Stimulated activated naive CD8-positive, alpha-beta T cell treated with anti-CD3 and anti-CD28 coated beads, Interleukin-15, Interleukin-2, amounts not matched to agents 100 ng/mL and 50 ng/mL, for 24 hours (primary cell): ENCODE results near the gene AGRP.

ENCODE experiments used
- H3K27ac Mint-ChIP-seq: one replicate; pipeline ENCODE4 v1.8.0; 2021; ENCODE audit warnings: mild to moderate bottlenecking, mixed read lengths
- H3K27me3 Mint-ChIP-seq: one replicate; pipeline ENCODE4 v1.8.0; 2021; ENCODE audit warnings: mixed read lengths
- H3K36me3 Mint-ChIP-seq: one replicate; pipeline ENCODE4 v1.8.0; 2021; ENCODE audit warnings: low read depth, mixed read lengths
- H3K4me1 Mint-ChIP-seq: one replicate; pipeline ENCODE4 v1.8.0; 2021; ENCODE audit warnings: low read depth, mixed read lengths
- H3K4me3 Mint-ChIP-seq: one replicate; pipeline ENCODE4 v1.8.0; 2021; ENCODE audit warnings: mild to moderate bottlenecking, mixed read lengths
- H3K9me3 Mint-ChIP-seq: one replicate; pipeline ENCODE4 v1.8.0; 2021; ENCODE audit warnings: mixed read lengths

AGRP gene

DNA sequence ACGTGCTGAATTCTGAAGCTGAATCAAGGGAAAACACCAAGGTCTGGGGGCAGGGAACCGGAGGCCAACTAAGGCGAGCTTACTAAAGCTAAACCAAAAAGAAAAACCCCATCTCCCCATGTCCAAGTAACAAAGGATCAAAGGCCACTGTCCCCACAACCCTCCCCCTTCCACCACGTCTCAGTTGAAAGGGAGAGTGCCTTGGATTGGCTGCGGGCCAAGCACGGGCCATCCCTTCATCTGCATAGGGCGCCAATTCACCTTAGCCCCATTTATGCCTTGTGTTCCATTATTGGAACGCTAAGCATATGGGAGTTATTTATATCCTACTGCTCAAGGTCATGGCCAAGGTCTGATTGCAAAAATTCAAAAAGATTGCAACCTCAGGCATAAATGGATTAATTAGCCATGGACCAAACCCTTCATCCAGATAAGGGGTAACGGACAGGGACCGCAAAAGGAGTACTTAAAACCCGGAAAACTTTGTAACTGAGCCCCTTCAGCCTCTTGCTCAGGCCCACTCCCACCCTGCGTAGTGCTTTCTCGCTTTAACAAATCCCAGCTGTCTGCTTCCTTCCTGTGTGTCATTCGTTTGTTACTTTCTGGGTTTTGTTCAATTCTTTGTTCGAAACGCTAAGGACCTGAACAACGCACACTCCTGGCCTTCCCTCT is 1.6 kb downstream of the AGRP start:
- H3K27me3 Mint-ChIP-seq, result no peaks in the 10 kb centered on the region
- H3K27ac Mint-ChIP-seq, result peak overlapping the region; percentile 98
- H3K4me1 Mint-ChIP-seq, result peaks cover 40% of the 10 kb centered on the region
- H3K36me3 Mint-ChIP-seq, result peaks cover 6% of the 10 kb centered on the region
- H3K4me3 Mint-ChIP-seq, result peak overlapping the region; percentile 100
- no peaks in the 10 kb centered on the region for H3K9me3 Mint-ChIP-seq

DNA sequence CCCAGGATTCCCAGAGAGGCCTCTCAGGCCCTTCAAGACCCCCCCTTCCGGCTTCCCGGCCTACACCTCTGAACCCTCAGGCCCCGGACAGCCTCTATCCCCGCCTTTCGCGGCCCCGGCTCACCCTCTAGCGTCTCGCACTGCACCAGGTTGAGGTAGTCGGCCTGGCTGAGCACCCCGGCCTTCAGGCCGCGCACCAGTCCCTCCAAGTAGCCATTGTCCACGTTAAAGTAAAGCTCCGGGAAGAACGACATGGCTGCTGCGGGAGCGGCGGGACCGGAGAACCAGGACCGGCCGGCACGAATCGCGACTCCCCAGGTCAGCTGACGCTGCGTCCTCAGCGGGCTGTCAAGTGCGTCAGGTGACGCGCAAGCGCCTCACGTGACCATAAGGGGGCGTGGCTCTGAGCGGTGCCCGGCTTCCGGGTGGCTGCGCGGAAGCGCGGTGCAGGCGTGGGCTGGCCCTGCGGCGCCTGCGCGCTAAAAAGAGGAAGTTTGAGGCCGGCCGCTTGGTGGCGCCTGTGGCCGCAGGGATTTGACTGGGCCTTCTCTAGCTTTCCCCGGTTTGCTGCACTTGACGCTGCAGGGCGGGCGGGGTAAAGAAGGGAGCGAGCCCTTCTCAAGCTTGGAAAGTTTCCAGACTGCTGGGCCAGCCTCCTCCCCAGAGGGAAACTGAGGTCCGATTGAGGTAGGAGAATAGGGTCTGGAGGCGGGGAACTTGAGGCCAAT is 2.4 kb downstream of the AGRP start, which contains the start of gene ATP6V0D1:
Gene ATP6V0D1 (minus strand): TSS at position 325 of the 728 bp plus-strand sequence. CDS start 71 bp downstream, at position 254.
- H3K4me1 Mint-ChIP-seq, result peaks cover 45% of the 10 kb centered on the region

DNA sequence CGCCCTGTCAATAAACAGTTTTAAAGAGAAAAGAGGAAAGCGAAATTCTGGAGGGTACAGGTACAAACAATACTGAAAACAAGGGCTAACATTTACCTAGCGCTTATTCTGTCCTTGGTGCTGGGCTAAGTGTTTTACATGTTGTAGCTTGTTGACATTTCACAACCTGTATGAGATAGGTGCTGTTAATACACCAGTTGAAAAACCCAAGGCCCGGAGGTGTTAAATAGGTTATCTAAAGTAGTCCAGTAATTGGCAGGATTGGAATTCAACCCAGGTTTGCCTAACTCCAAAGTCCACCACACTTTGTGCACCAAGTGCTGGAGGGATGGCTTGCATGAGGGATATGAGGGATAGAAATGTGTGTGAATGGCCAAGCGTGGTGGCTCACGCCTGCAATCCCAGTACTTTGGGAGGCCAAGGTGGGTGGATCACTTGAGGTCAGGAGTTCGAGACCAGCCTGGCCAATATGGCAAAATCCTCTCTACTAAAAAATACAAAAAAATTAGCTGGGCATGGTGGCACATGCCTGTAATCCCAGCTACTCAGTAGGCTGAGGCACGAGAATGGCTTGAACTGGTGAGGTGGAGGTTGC is 5.3 kb downstream of the AGRP start:
- no peak overlapping the region for H3K4me3 Mint-ChIP-seq
- H3K36me3 Mint-ChIP-seq, result no peaks in the 10 kb centered on the region
- peaks cover 50% of the 10 kb centered on the region for H3K4me1 Mint-ChIP-seq
- H3K9me3 Mint-ChIP-seq, result no peaks in the 10 kb centered on the region
- H3K27ac Mint-ChIP-seq, result no peak overlapping the region
- no peaks in the 10 kb centered on the region for H3K27me3 Mint-ChIP-seq

More for the DNA sequence above, 2.4 kb downstream of the AGRP start, which contains the start of gene ATP6V0D1:
- Mint-ChIP-seq H3K9me3 (no peaks in the 10 kb centered on the region), H3K36me3 (peaks cover 6% of the 10 kb centered on the region), H3K27me3 (no peaks in the 10 kb centered on the region), H3K4me3 (peak within 1 kb of the TSS; percentile 100), H3K27ac (peak within 1 kb of the TSS; percentile 98)

DNA sequence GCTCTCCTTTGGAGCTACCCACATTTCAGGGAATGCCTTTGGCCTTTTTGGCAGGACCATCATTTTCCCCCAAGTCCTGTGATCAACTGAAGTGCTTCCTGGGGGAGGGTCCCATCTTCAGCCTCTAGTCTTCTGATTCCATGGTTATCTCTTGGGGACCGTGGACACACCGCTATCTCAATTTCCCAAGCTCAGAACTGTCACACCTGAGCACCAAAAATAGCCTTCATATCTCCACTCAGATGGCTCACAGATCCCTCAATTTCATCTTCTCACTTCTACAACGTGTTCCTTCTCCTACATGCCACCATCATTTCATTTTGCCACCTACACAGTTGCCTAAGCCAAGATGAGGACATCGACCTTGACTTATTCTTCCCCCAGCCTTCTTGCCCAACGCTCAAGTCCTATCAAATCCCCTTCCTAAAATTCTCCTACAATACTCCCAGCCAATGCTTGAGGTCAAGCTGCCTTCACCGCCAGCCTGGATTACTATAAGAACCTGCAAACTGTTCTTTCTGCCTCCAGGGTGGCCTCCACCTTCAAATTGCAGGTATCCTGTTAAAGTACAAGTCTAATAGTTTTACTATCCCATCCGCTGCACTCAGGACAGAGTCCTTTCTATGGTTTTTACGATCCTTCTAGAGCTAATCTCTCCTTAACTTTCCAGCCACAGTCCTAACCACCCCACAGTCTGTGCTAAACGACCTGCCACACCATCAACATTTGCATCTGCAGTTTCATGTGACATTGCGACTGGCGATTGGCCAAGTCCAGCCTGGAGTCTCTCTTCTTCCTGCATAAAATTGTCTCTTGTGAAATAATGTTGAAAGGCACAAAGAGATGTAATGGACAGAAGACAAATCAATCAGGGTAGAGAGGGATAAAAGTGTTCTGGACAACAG is 8.5 kb downstream of the AGRP start:
- no peak overlapping the region for H3K4me3 Mint-ChIP-seq
- no peaks in the 10 kb centered on the region for H3K27me3 Mint-ChIP-seq
- H3K9me3 Mint-ChIP-seq, result no peaks in the 10 kb centered on the region
- no peaks in the 10 kb centered on the region for H3K36me3 Mint-ChIP-seq
- no peak overlapping the region for H3K27ac Mint-ChIP-seq
- H3K4me1 Mint-ChIP-seq, result peaks cover 50% of the 10 kb centered on the region

GRCh38 chr16:67471758-67472384 is 11.5 kb downstream of the AGRP start:
- Mint-ChIP-seq H3K27ac (no peak overlapping the region), H3K36me3 (no peaks in the 10 kb centered on the region), H3K4me1 (peaks cover 24% of the 10 kb centered on the region), H3K9me3 (no peaks in the 10 kb centered on the region), H3K4me3 (no peak overlapping the region), H3K27me3 (no peaks in the 10 kb centered on the region)

DNA sequence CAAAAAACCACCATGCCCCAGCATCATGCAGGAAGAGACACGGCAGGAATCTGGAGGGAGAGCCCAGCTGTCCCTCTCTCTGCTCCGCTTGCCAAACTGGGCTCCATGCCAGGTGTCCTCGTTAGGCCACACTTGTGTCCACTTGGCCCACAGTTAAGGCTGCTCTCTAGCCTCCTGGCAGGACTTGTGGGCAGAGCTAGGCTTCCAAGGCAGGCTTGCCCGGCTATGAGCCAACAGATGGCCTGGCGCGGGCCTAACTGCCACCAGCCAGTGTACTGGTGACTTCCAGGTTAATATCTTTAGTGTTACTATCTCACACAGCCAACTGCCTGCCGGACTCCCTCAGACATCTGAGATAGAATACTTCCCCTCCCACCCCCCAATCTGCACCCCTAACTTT is 13.0 kb downstream of the AGRP start:
- peaks cover 26% of the 10 kb centered on the region for H3K4me1 Mint-ChIP-seq
- H3K9me3 Mint-ChIP-seq, result no peaks in the 10 kb centered on the region
- H3K27me3 Mint-ChIP-seq, result no peaks in the 10 kb centered on the region
- H3K4me3 Mint-ChIP-seq, result no peak overlapping the region
- H3K36me3 Mint-ChIP-seq, result no peaks in the 10 kb centered on the region
- no peak overlapping the region for H3K27ac Mint-ChIP-seq

DNA sequence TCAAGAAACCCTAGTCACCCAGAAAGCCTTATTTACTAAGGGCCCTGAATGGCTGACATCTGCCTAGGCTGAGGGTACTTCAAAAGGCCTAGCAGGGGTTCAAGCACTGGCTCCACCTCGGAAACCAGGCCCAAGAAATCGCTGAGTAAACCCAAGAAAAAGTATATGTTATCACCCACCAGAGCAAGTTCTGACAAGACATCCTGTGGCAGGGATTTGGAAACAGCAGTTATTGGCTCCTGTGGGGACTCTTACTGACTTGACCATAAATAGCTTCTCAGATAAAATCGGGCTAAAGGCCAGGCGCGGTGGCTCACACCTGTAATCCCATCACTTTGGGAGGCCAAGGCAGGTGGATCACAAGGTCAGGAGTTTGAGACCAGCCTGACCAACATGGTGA is 14.6 kb downstream of the AGRP start:
- H3K36me3 Mint-ChIP-seq, result no peaks in the 10 kb centered on the region
- no peaks in the 10 kb centered on the region for H3K27me3 Mint-ChIP-seq
- no peak overlapping the region for H3K27ac Mint-ChIP-seq
- peaks cover 21% of the 10 kb centered on the region for H3K4me1 Mint-ChIP-seq
- no peak overlapping the region for H3K4me3 Mint-ChIP-seq
- no peaks in the 10 kb centered on the region for H3K9me3 Mint-ChIP-seq

GRCh38 chr16:67466581-67466980 is 16.8 kb downstream of the AGRP start:
- peaks cover 9% of the 10 kb centered on the region for H3K4me1 Mint-ChIP-seq
- no peaks in the 10 kb centered on the region for H3K36me3 Mint-ChIP-seq
- no peaks in the 10 kb centered on the region for H3K27me3 Mint-ChIP-seq
- H3K9me3 Mint-ChIP-seq, result no peaks in the 10 kb centered on the region
- no peak overlapping the region for H3K27ac Mint-ChIP-seq
- H3K4me3 Mint-ChIP-seq, result no peak overlapping the region

- Mint-ChIP-seq H3K4me1 (peaks cover 9% of the 10 kb centered on the region), H3K27ac (no peak overlapping the region)
Observed at GRCh38 chr16:67464565-67464964, 18.8 kb downstream of the AGRP start.

DNA sequence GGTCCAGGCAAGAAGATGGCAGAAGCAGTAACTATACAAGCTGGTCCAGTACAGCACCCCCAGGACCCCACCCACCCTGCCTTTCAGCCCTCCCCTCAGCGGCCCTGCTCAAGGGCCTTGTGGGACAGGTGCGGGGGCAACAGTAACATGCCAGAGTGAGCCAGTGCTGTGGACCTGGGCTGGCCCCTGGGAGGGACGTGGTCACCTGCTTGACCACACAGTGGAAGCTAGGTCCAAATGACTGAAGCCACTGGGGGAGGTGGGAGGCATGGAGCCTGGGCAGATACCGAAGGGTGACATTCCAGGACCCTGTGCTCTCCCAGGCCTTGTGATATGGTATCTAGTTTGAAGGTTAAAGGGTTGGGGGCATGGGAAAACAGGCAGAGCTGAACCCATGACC is 19.7 kb downstream of the AGRP start:
- Mint-ChIP-seq H3K9me3 (no peaks in the 10 kb centered on the region), H3K27me3 (no peaks in the 10 kb centered on the region), H3K27ac (no peak overlapping the region), H3K4me3 (no peak overlapping the region), H3K4me1 (peaks cover 9% of the 10 kb centered on the region), H3K36me3 (no peaks in the 10 kb centered on the region)

More at GRCh38 chr16:67464565-67464964, 18.8 kb downstream of the AGRP start:
- H3K9me3 Mint-ChIP-seq, result no peaks in the 10 kb centered on the region
- no peak overlapping the region for H3K4me3 Mint-ChIP-seq
- no peaks in the 10 kb centered on the region for H3K36me3 Mint-ChIP-seq
- no peaks in the 10 kb centered on the region for H3K27me3 Mint-ChIP-seq

DNA sequence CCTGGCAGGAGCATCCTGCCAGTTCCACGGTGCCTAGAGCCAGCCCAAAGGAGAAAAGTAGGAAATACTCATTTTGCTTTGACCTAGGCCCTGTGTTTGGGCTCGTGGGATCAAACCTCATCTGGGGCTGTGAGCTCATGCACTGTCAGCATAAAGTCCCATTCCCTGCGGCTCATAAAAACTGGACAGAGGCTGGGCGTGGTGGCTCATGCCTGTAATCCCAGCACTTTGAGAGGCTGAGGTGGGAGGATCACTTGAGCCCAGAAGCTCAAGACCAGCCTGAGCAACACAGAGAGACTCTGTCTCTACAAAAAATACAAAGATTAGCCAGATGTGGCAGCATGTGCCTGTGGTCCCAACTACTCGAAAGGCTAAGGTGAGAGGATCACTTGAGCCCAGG is 20.3 kb downstream of the AGRP start:
- Mint-ChIP-seq H3K36me3 (no peaks in the 10 kb centered on the region), H3K27me3 (no peaks in the 10 kb centered on the region), H3K9me3 (no peaks in the 10 kb centered on the region), H3K27ac (no peak overlapping the region), H3K4me3 (no peak overlapping the region), H3K4me1 (peaks cover 9% of the 10 kb centered on the region)

DNA sequence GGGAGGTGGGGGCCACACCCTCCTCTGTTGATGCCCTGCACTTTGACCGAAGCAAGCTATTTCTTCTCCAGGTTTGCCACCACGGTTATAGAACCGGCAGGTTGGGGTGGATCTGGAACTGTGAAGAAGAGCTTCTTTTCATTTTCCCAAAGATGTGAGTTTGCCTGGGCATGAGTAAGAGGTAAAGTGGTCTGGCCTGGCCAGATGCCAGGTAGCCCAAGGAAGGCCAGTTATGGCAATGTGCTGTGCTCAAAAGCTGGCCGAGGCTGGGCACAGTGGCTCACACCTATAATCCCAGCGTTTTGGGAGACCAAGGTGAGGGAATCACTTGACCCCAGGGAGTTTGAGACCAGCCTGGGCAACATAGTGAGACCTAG is 21.1 kb downstream of the AGRP start:
- no peak overlapping the region for H3K27ac Mint-ChIP-seq
- H3K9me3 Mint-ChIP-seq, result no peaks in the 10 kb centered on the region
- no peaks in the 10 kb centered on the region for H3K36me3 Mint-ChIP-seq
- H3K27me3 Mint-ChIP-seq, result no peaks in the 10 kb centered on the region
- H3K4me1 Mint-ChIP-seq, result peaks cover 9% of the 10 kb centered on the region
- H3K4me3 Mint-ChIP-seq, result no peak overlapping the region

GRCh38 chr16:67461600-67462278 is 21.6 kb downstream of the AGRP start:
- Mint-ChIP-seq H3K27me3 (no peaks in the 10 kb centered on the region), H3K4me3 (no peak overlapping the region), H3K36me3 (no peaks in the 10 kb centered on the region), H3K4me1 (peaks cover 13% of the 10 kb centered on the region), H3K9me3 (no peaks in the 10 kb centered on the region), H3K27ac (no peak overlapping the region)

DNA sequence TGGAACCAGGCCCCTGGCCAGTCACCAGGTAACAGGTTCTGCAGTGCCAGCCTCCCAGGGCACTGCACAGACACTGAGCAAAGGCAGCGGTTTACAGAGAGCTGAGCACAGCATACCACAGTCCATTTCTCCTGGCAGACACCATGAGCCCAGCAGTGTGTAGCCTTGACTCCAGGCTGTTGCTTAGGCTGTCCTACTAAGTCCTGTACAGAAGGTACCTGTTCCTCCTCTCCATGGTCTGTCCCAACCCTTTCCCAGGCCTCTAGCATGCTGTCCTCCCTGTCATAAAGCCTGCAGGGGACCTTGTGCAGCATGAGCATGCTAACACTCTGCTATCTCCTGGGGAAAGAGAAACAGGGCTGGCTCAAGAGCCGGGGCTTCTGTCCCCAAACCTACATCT is 22.4 kb downstream of the AGRP start:
- Mint-ChIP-seq H3K27me3 (no peaks in the 10 kb centered on the region), H3K36me3 (no peaks in the 10 kb centered on the region), H3K4me3 (no peak overlapping the region), H3K27ac (no peak overlapping the region), H3K4me1 (peaks cover 19% of the 10 kb centered on the region), H3K9me3 (no peaks in the 10 kb centered on the region)
